ENCODE measurements around the gene RIC3. TPM values are rescaled to one million over a fixed set of nuclear protein-coding genes. Genes with fewer than 3 reads are reported as not detected.

The RIC3 gene
- total RNA-seq, 4 donors from 2014 or later: 2.2 to 7.1 (median 4.1) TPM

DNA sequence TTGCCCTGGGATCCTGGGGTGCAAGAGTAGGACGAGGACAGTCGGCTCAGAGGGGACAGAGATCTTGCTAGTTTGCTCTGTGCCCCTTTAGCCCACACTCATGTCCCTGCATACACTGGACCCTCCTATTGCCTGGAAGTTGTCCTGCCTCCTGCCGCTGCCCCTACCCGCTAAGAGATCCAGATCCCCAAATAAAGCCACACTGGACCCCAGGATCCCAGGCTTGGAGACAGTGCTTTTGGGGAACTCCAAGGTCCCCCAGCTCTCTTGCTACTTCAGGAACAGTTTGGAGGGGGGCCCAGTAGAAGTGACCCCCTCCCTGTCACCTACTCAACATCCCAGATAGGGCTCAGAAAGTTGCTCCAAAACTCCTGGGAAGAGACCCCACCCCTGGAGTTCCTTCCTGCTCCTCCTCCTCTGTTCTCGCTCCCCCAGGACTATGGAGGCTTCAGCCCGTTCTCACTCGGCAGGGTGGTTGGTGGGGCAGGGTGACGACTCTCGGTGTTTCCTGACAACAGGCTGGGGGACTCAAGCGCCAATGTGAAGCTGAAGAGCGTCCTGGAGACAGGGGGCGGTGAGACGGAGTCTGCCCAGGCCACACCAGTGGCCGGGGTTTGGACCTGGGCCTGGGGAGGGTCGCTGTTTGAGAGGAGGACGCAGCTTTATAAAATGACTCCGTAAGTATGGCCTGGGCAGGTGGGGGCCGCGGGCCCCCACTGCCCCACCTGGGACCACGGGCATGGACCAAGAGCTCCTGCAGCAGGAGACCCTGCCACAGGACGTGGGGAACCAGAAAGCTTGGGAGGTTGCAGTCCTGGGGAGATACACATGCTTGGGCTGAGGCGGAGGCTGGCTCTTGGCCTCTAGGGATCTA is 107.0 kb downstream of the RIC3 start:
- Histone ChIP-seq H3K27me3 (no peaks in the 10 kb centered on the region), H3K27ac (no peak overlapping the region), H3K36me3 (no peaks in the 10 kb centered on the region), H3K9me3 (no peaks in the 10 kb centered on the region), H3K4me3 (no peak overlapping the region), H3K4me1 (peaks cover 0 to 18% of the 10 kb centered on the region in 2 donors)
- intact Hi-C loops (cut with DNase I; ENCODE audit: low total_unique reads): no loop called here
- in situ Hi-C loops (cut with MboI; ENCODE audit: low sequenced_read_pairs in 4 of 4): no loop called here
- TF ChIP-seq POLR2A (IDR thresholded peaks at IDR 0.05): no peak
- TF ChIP-seq, protein P1, sequence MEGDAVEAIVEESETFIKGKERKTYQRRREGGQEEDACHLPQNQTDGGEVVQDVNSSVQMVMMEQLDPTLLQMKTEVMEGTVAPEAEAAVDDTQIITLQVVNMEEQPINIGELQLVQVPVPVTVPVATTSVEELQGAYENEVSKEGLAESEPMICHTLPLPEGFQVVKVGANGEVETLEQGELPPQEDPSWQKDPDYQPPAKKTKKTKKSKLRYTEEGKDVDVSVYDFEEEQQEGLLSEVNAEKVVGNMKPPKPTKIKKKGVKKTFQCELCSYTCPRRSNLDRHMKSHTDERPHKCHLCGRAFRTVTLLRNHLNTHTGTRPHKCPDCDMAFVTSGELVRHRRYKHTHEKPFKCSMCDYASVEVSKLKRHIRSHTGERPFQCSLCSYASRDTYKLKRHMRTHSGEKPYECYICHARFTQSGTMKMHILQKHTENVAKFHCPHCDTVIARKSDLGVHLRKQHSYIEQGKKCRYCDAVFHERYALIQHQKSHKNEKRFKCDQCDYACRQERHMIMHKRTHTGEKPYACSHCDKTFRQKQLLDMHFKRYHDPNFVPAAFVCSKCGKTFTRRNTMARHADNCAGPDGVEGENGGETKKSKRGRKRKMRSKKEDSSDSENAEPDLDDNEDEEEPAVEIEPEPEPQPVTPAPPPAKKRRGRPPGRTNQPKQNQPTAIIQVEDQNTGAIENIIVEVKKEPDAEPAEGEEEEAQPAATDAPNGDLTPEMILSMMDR (IDR thresholded peaks at IDR 0.05 in 4 of 5, conservative IDR thresholded peaks at IDR 0.05 in 1 of 5): no peak
- DNase-seq (no peak), ATAC-seq (no peak)

DNA sequence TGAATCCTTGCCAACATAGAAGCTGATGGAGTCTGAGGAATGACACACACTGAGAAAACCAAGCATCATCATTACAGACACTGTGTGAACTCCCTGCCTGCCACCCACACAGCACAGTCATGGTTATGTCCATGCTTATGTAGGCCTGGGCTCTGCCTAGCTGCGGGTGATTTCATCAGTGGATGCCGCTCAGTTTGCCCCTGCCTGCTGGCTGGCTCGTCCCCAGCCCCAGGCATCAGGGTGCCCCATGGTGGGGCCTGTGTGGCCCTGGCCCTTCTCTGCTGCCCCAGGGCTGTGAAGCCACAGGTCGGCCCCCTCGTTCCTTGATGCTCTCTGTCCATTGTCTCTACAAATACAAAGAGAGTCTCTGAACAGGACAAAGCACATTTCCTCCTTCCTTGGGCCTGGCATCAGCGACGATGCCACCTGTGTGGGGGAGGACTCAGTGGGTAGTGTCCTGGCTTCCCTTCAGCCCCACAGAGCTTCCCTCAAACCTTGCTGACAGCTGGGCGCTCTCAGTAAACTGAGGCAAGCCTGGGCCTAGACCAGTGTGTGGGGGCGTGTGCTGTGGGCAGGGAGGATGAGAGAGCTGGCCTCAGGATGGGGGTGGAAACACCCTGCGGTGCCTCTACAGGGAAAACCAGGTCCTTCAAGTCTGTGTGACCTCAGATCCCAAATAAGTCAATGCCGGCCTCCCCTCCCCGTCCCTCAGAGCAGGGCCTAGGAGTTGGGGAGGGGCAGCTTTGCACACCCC is 107.8 kb downstream of the RIC3 start:
- TF ChIP-seq, protein P1 (IDR thresholded peaks at IDR 0.05 in 4 of 5, conservative IDR thresholded peaks at IDR 0.05 in 1 of 5): no peak
- no peak for TF ChIP-seq POLR2A (IDR thresholded peaks at IDR 0.05)
- Histone ChIP-seq H3K36me3 (no peaks in the 10 kb centered on the region), H3K4me3 (no peak overlapping the region), H3K9me3 (no peaks in the 10 kb centered on the region), H3K27ac (no peak overlapping the region), H3K4me1 (peaks cover 0 to 18% of the 10 kb centered on the region in 2 donors), H3K27me3 (no peaks in the 10 kb centered on the region)
- in situ Hi-C loops (cut with MboI; ENCODE audit: low sequenced_read_pairs in 4 of 4) (no loop called here), intact Hi-C loops (cut with DNase I; ENCODE audit: low total_unique reads) (no loop called here)
- no peak for ATAC-seq
- no peak for DNase-seq

DNA sequence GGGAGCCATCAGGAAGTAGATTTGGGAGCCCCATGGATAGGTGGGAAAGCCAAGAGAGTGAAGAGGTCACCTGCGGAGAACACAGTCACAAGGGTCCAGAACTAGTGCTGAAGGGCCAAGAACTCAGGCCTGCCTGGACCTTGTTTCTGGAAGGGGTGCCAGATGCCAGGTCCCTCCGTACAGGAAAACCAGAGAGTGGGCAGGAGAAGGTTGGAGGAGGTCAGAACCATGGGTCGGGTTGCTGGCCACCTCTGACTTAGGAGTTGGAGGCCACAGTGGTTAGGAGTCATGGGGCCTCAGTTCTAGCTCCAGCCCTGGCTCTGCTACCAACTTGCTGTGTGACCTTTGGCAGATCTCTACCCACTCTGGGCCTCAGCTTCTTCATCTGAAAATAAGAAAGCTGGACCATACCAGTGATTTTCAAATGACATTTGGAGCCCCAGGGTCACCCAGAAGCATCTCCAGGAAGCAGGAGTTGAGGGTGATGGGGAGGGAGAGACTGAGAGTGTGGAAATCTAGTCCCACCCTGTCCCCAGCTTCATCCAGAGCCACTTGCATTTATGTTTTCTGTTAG is 108.6 kb downstream of the RIC3 start:
- H3K9me3 ChIP-seq: no peaks in the 10 kb centered on the region
- intact Hi-C loops (cut with DNase I; ENCODE audit: low total_unique reads): no loop called here
- DNase-seq (no peak), ATAC-seq (no peak)
- H3K27ac ChIP-seq: no peak overlapping the region
- no peaks in the 10 kb centered on the region for H3K27me3 ChIP-seq
- H3K36me3 ChIP-seq: no peaks in the 10 kb centered on the region
- peaks cover 0 to 18% of the 10 kb centered on the region in 2 donors for H3K4me1 ChIP-seq
- in situ Hi-C loops (cut with MboI; ENCODE audit: low sequenced_read_pairs in 4 of 4): no loop called here
- H3K4me3 ChIP-seq: no peak overlapping the region
- TF ChIP-seq POLR2A (IDR thresholded peaks at IDR 0.05): no peak
- TF ChIP-seq, protein P1 (IDR thresholded peaks at IDR 0.05 in 4 of 5, conservative IDR thresholded peaks at IDR 0.05 in 1 of 5): no peak

DNA sequence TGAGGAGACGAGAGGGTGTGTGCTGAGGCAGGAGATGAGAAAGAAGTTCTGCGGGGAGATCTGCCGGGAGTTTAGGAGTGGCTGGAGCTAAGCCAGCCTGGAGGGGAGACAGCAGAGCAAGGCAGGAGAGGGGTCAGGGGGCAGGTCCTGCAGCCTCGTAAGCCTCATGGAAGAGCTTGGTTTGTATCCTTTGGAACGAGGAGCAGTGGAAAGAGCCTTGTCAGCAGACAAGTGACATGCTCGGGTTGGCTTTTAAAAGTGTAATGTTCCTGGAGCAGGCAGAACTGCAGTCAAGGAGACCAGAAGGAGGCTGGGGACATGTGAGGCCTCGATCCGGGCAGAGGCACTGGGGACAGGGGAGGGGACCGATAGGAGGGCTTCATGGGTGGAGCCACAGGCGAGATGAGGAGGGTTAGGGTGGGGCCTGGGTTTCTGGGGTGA is 109.2 kb downstream of the RIC3 start:
- Histone ChIP-seq H3K36me3 (no peaks in the 10 kb centered on the region), H3K9me3 (no peaks in the 10 kb centered on the region), H3K27ac (no peak overlapping the region), H3K27me3 (no peaks in the 10 kb centered on the region), H3K4me3 (no peak overlapping the region), H3K4me1 (peaks cover 0 to 18% of the 10 kb centered on the region in 2 donors)
- no peak for TF ChIP-seq POLR2A (IDR thresholded peaks at IDR 0.05)
- TF ChIP-seq, protein P1 (IDR thresholded peaks at IDR 0.05 in 4 of 5, conservative IDR thresholded peaks at IDR 0.05 in 1 of 5): no peak
- no peak for DNase-seq
- in situ Hi-C loops (cut with MboI; ENCODE audit: low sequenced_read_pairs in 4 of 4) (no loop called here), intact Hi-C loops (cut with DNase I; ENCODE audit: low total_unique reads) (no loop called here)
- no peak for ATAC-seq

All from gastrocnemius medialis (tissue), 4 donors.